ENCODE results near the gene COMT.

COMT gene

DNA sequence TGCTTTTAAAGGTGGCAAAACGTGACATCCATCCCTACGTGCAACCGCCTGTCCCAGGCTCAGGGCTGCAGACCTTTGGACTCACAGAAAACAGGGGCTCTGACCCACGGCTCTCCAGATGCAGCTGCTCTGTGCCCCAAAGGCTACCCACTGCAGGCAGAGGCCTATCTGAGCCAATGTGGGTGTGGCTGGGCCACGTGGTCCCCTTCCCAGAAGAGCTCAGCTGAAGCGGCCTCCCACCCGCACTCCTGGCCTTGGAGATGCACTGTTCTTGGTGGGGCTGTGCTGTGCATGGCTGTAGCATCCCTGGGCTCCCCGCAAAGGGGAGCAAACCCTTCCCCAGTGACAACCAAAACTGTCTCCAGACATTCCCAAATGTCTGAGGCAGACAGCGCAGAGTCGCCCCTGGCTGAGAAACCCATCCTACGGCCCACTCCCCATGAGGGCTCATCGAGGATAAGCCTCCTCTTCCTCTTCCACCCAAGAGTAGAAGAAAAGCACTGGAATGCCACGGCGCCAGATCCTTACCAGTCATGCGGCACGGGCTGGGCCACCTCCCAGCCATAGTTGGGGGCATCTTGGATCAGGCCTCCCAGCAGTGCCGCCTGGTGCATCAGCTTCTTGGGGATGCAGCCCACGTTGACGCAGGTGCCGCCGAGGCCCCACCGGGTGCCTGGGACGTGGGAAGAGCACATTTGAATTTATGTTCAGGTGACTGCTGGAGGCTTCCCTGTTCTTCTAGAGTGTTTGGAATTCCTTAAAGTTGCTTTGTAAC, 23.1 kb upstream of the COMT start:
- peaks cover 8 to 50% of the 10 kb centered on the region in 2 experiments; a peak in 2 of 3 replicates for H3K36me3 ChIP-seq (ENCODE audit: control insufficient read depth in 2 of 2, insufficient read depth in 1 of 2, low read length in 2 of 2)
- ChIA-PET POLR2A (no interaction called here), CTCF (interaction anchor here (0.5 to 1.1 kb wide), 5 partner anchors 8 to 774 kb away, joined by 3 to 5 read pairs (median 3); partner anchors contain the start of genes ESS2 and GP1BB)
- no peak overlapping the region for H3K4me3 ChIP-seq (ENCODE audit: low read depth, low read length)
- H3K9me3 ChIP-seq (ENCODE audit: control insufficient read depth, insufficient read depth, low read depth, low read length), result no peaks in the 10 kb centered on the region
- H3K27ac ChIP-seq (ENCODE audit: extremely low read depth, low read depth, low read length), result no peak overlapping the region
- H3K4me1 ChIP-seq (ENCODE audit: control insufficient read depth, insufficient read depth, low read length), result no peaks in the 10 kb centered on the region
- no peak for TF ChIP-seq ZNF623 (tag by site-specific recombination; IDR thresholded peaks at IDR 0.05)
- TF ChIP-seq KLF1 (tag by site-specific recombination; IDR thresholded peaks at IDR 0.05), result 0 out of 2 replicates have a peak, but pooled peaks have one; percentile 30
- peak; percentile 53 for TF ChIP-seq KLF9 (tag by site-specific recombination; IDR thresholded peaks at IDR 0.05; ENCODE audit: low read depth)

DNA sequence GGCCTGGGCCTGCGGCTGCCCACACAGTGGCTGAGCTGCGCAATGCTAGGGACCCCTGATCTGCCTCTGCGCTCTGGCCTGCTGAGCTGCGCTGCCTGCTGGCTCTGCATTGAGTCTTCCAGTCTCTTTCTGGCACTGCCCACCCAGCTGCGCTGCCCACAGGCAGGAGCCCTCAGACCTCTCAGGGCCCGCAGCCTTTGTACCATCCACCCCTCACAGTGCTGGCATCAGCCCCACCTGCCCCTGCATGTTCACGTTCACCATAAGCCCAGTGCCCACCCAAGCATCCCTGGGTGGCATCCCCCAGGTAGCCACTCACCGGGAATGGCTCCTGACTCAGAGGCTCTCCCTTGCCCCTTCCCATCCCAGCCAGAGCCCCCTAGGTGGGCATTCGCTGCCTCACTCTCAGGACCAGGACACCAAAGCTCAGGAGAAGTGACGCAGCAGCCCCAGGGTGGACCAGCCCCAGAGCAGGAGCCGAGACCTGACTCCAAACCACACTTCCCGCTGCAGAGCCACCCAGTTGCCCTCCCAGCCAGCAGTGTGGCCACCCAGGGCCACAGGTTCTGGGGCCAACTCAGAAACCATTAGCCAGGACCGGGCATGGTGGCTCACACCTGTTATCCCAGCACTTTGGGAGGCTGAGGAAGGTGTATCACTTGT, 21.7 kb upstream of the COMT start:
- TF ChIP-seq GLI2 (tag by site-specific recombination; IDR thresholded peaks at IDR 0.05; ENCODE audit: borderline replicate concordance, low read depth), result no peak
- TF ChIP-seq ZNF529 (tag by site-specific recombination; IDR thresholded peaks at IDR 0.05; ENCODE audit: insufficient replicate concordance), result no peak
- TF ChIP-seq, protein P1, sequence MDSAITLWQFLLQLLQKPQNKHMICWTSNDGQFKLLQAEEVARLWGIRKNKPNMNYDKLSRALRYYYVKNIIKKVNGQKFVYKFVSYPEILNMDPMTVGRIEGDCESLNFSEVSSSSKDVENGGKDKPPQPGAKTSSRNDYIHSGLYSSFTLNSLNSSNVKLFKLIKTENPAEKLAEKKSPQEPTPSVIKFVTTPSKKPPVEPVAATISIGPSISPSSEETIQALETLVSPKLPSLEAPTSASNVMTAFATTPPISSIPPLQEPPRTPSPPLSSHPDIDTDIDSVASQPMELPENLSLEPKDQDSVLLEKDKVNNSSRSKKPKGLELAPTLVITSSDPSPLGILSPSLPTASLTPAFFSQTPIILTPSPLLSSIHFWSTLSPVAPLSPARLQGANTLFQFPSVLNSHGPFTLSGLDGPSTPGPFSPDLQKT (IDR thresholded peaks at IDR 0.05; ENCODE audit: borderline replicate concordance, low read depth, low read length), result no peak
- TF ChIP-seq, protein P2, sequence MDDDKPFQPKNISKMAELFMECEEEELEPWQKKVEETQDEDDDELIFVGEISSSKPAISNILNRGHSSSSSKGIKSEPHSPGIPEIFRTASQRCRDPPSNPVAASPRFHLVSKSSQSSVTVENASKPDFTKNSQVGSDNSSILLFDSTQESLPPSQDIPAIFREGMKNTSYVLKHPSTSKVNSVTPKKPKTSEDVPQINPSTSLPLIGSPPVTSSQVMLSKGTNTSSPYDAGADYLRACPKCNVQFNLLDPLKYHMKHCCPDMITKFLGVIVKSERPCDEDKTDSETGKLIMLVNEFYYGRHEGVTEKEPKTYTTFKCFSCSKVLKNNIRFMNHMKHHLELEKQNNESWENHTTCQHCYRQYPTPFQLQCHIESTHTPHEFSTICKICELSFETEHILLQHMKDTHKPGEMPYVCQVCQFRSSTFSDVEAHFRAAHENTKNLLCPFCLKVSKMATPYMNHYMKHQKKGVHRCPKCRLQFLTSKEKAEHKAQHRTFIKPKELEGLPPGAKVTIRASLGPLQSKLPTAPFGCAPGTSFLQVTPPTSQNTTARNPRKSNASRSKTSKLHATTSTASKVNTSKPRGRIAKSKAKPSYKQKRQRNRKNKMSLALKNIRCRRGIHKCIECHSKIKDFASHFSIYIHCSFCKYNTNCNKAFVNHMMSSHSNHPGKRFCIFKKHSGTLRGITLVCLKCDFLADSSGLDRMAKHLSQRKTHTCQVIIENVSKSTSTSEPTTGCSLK (tag by site-specific recombination; IDR thresholded peaks at IDR 0.05), result no peak
- TF ChIP-seq ZNF660 (tag by site-specific recombination; IDR thresholded peaks at IDR 0.05), result no peak
- TF ChIP-seq ZNF626 (tag by site-specific recombination; IDR thresholded peaks at IDR 0.05), result no peak
- TF ChIP-seq ZNF76 (tag by site-specific recombination; IDR thresholded peaks at IDR 0.05; ENCODE audit: borderline replicate concordance, low read depth), result no peak
- no peak for TF ChIP-seq OVOL3 (tag by site-specific recombination; IDR thresholded peaks at IDR 0.05)
- TF ChIP-seq ZNF19 (tag by site-specific recombination; IDR thresholded peaks at IDR 0.05; ENCODE audit: low read depth), result no peak
- TF ChIP-seq ZNF274 (IDR thresholded peaks at IDR 0.05; ENCODE audit: low read length), result no peak
- TF ChIP-seq ZNF274 (tag by site-specific recombination; IDR thresholded peaks at IDR 0.05; ENCODE audit: borderline replicate concordance), result no peak
- TF ChIP-seq, protein P3, sequence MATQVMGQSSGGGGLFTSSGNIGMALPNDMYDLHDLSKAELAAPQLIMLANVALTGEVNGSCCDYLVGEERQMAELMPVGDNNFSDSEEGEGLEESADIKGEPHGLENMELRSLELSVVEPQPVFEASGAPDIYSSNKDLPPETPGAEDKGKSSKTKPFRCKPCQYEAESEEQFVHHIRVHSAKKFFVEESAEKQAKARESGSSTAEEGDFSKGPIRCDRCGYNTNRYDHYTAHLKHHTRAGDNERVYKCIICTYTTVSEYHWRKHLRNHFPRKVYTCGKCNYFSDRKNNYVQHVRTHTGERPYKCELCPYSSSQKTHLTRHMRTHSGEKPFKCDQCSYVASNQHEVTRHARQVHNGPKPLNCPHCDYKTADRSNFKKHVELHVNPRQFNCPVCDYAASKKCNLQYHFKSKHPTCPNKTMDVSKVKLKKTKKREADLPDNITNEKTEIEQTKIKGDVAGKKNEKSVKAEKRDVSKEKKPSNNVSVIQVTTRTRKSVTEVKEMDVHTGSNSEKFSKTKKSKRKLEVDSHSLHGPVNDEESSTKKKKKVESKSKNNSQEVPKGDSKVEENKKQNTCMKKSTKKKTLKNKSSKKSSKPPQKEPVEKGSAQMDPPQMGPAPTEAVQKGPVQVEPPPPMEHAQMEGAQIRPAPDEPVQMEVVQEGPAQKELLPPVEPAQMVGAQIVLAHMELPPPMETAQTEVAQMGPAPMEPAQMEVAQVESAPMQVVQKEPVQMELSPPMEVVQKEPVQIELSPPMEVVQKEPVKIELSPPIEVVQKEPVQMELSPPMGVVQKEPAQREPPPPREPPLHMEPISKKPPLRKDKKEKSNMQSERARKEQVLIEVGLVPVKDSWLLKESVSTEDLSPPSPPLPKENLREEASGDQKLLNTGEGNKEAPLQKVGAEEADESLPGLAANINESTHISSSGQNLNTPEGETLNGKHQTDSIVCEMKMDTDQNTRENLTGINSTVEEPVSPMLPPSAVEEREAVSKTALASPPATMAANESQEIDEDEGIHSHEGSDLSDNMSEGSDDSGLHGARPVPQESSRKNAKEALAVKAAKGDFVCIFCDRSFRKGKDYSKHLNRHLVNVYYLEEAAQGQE (tag by site-specific recombination; IDR thresholded peaks at IDR 0.05), result no peak
- peaks cover under 1 to 37% of the 10 kb centered on the region in 2 experiments; a peak in 2 of 3 replicates for H3K36me3 ChIP-seq (ENCODE audit: control insufficient read depth in 2 of 2, insufficient read depth in 1 of 2, low read length in 2 of 2)
- no peaks in the 10 kb centered on the region for H3K4me1 ChIP-seq (ENCODE audit: control insufficient read depth, insufficient read depth, low read length)
- H3K4me3 ChIP-seq (ENCODE audit: low read depth, low read length), result no peak overlapping the region
- CTCF ChIA-PET, result interaction anchor here (0.6 to 1.1 kb wide), 3 partner anchors 10 to 645 kb away, joined by 3 to 4 read pairs (median 3); no protein-coding TSS in a partner anchor
- no peaks in the 10 kb centered on the region for H3K9me3 ChIP-seq (ENCODE audit: control insufficient read depth, insufficient read depth, low read depth, low read length)
- POLR2A ChIA-PET, result interaction anchor here (0.6 kb wide), 1 partner anchor 29 kb away, joined by 6 read pairs; no protein-coding TSS in a partner anchor
- no peak overlapping the region; the same call in 1 of the 2 replicates for H3K27ac ChIP-seq (ENCODE audit: extremely low read depth, low read depth, low read length)
